MCF 10A (cell line): ENCODE data around the gene MCTP1. TPM values are rescaled to one million over a fixed set of nuclear protein-coding genes. Genes with fewer than 3 reads are reported as not detected.

Experiments
- BruUV-seq: library from RNA; stranded (reverse); fragments of 400-500 nt; replicated peaks from 2 replicates; lab custom pipeline; 2021; lab: Mats Ljungman, UMichigan
- CTCF ChIA-PET: fragments of 300-600 bp; sonication (Branson Sonifier 250); formaldehyde crosslinking; extraction: SDS; loops from one replicate; lab custom pipeline; 2021; ENCODE audit warnings: antibody characterized with exemption, inconsistent platforms; lab: Yijun Ruan, JAX
- POLR2A ChIA-PET: fragments of 300-600, 350-650 bp; sonication (Branson Sonifier 250); formaldehyde crosslinking; extraction: SDS; loops from one replicate; lab custom pipeline; 2020; ENCODE audit warnings: antibody characterized with exemption, inconsistent platforms; lab: Yijun Ruan, JAX
- DNase-seq: peaks from one replicate; pipeline ENCODE4 v3.0.0-alpha.2; 2018; ENCODE audit not compliant: unreplicated experiment
- H3K27ac Mint-ChIP-seq: one replicate; pipeline ENCODE4 v1.8.0; 2022; ENCODE audit warnings: mild to moderate bottlenecking, low read depth, mixed read lengths; ENCODE audit not compliant: unreplicated experiment
- H3K27me3 Mint-ChIP-seq: one replicate; pipeline ENCODE4 v1.8.0; 2022; ENCODE audit warnings: mixed read lengths; ENCODE audit not compliant: insufficient read depth, unreplicated experiment
- H3K36me3 Mint-ChIP-seq: one replicate; pipeline ENCODE4 v1.8.0; 2022; ENCODE audit warnings: mild to moderate bottlenecking, moderate library complexity, mixed read lengths; ENCODE audit not compliant: insufficient read depth, unreplicated experiment
- H3K4me1 Mint-ChIP-seq: one replicate; pipeline ENCODE4 v1.8.0; 2022; ENCODE audit warnings: mixed read lengths; ENCODE audit not compliant: insufficient read depth, unreplicated experiment
- H3K4me3 Mint-ChIP-seq: one replicate; pipeline ENCODE4 v1.8.0; 2022; ENCODE audit warnings: mild to moderate bottlenecking, moderate library complexity, mixed read lengths; ENCODE audit not compliant: unreplicated experiment
- H3K9me3 Mint-ChIP-seq: one replicate; pipeline ENCODE4 v1.8.0; 2022; ENCODE audit warnings: mixed read lengths; ENCODE audit not compliant: unreplicated experiment
- CTCF ChIP-seq: fragments of 200-600 bp; IDR thresholded peaks from one replicate; pipeline ENCODE4 v1.8.0; 2022; ENCODE audit warnings: antibody characterized with exemption, mild to moderate bottlenecking; ENCODE audit not compliant: unreplicated experiment
- intact Hi-C: fragments of 100-400 bp; cut with micrococcal nuclease; formaldehyde crosslinking; loops from 2 replicates; pipeline ENCODE4 v1.14.1; 2022
- total RNA-seq: library from RNA; stranded (reverse); gene quantifications from 2 replicates; pipeline ENCODE4 v1.2.3, GENCODE V29; 2022

MCTP1 gene
- total RNA-seq, 1 experiment from 2014 or later: 40.3 TPM

- Mint-ChIP-seq H3K27me3 (no peaks in the 10 kb centered on the region), H3K9me3 (no peaks in the 10 kb centered on the region), H3K36me3 (no peaks in the 10 kb centered on the region), H3K27ac (no peak overlapping the region), H3K4me1 (no peaks in the 10 kb centered on the region), H3K4me3 (no peak overlapping the region)
- ChIA-PET CTCF (interaction anchor here (0.6 to 0.9 kb wide), 2 partner anchors 14 to 74 kb away, joined by 3 to 5 read pairs; no protein-coding TSS in a partner anchor), POLR2A (no interaction called here)
- DNase-seq: no peak
- TF ChIP-seq CTCF: no peak
- BruUV-seq: no TSS peak
- intact Hi-C loops: no loop called here
Observed at GRCh38 chr5:94759022-94759421, 525.9 kb downstream of the MCTP1 start.

DNA sequence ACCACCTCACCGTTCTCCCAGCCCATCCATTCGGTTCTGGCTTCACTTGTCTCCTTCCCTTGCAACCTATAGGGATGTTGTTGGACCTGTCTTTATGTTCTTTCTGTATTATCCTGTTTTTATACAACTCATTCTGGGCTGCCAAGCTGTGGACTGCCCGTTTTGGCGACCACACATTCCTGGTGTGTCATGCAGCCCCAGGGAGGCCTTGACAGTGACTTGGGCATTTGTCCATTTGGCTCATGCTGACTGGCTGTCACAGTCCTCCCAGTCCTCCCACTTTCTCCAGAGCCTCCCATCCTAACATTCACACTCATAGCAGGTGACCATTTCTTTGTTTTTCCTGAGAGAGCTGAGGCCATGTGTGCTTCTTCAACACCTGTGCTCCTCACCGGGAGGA, 530.1 kb downstream of the MCTP1 start:
- DNase-seq: no peak
- ChIA-PET POLR2A (no interaction called here), CTCF (interaction anchor here (1.2 kb wide), 1 partner anchor 17 kb away, joined by 5 read pairs; no protein-coding TSS in a partner anchor)
- no TSS peak for BruUV-seq
- no peak for TF ChIP-seq CTCF
- no peaks in the 10 kb centered on the region for H3K4me1 Mint-ChIP-seq
- intact Hi-C loops: no loop called here
- H3K4me3 Mint-ChIP-seq: no peak overlapping the region
- no peak overlapping the region for H3K27ac Mint-ChIP-seq
- H3K9me3 Mint-ChIP-seq: no peaks in the 10 kb centered on the region
- H3K36me3 Mint-ChIP-seq: no peaks in the 10 kb centered on the region
- H3K27me3 Mint-ChIP-seq: no peaks in the 10 kb centered on the region

DNA sequence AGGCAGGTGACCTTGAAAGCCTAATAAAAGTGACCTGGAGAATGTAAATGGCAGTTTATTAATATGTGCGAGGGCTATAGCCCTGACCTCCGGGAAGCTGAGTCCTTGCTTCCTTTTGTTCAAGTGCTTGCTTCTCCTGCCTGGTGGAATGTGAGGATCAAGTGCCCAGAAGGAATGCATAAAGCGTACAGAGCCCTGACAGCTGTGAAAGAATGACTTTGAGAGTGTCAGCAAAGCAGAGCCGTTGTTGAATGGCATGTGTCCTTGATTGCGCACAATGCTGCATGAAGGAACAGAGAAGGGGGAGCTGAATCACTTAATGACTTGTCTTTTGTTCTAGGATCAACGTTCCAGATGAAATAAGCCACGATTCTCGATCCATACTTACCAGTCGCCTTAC, 533.4 kb downstream of the MCTP1 start:
- H3K36me3 Mint-ChIP-seq: no peaks in the 10 kb centered on the region
- TF ChIP-seq CTCF: no peak
- BruUV-seq: no TSS peak
- no peak overlapping the region for H3K4me3 Mint-ChIP-seq
- no peak overlapping the region for H3K27ac Mint-ChIP-seq
- intact Hi-C loops: no loop called here
- ChIA-PET CTCF (interaction anchor here (0.8 to 2.0 kb wide), 2 partner anchors 13 to 14 kb away, joined by 3 to 6 read pairs; no protein-coding TSS in a partner anchor), POLR2A (no interaction called here)
- no peaks in the 10 kb centered on the region for H3K27me3 Mint-ChIP-seq
- DNase-seq: no peak
- H3K9me3 Mint-ChIP-seq: no peaks in the 10 kb centered on the region
- H3K4me1 Mint-ChIP-seq: no peaks in the 10 kb centered on the region

- Mint-ChIP-seq H3K27me3 (no peaks in the 10 kb centered on the region), H3K9me3 (no peaks in the 10 kb centered on the region)
- BruUV-seq: no TSS peak
Observed at GRCh38 chr5:94750681-94751080, 534.2 kb downstream of the MCTP1 start.

More at GRCh38 chr5:94750681-94751080, 534.2 kb downstream of the MCTP1 start:
- CTCF ChIA-PET: interaction anchor here (0.8 to 1.5 kb wide), 2 partner anchors 13 to 14 kb away, joined by 3 to 11 read pairs; no protein-coding TSS in a partner anchor
- DNase-seq: no peak
- intact Hi-C loops: no loop called here
- POLR2A ChIA-PET: no interaction called here
- peaks cover 6% of the 10 kb centered on the region for H3K4me1 Mint-ChIP-seq
- TF ChIP-seq CTCF: no peak
- no peak overlapping the region for H3K4me3 Mint-ChIP-seq
- H3K27ac Mint-ChIP-seq: no peak overlapping the region
- no peaks in the 10 kb centered on the region for H3K36me3 Mint-ChIP-seq
